ENCODE data around the gene CCL2.

DNA sequence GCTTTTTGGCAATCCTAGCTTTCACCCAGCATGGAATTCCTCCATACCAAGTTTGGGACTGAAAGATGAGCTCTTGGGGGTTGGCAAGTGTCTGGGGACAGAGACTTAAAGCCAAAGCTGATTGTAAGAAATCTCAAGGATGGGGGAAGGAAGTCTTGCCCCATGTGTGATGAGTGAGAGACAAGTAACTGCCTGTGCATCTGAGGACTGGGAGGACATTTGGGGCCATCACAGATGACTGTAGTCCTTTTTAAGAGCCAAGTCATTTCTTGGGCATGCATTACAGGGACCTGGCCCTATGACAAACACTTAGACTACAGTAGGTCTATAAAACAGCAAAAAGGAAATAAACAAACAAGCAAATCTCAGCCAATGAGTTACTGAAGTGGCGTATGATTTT, 36.3 kb upstream of the CCL2 start:
- TF ChIP-seq CTCF (IDR thresholded peaks at IDR 0.05; ENCODE audit: insufficient read depth, low read depth, low read length) (no peak), EZH2 (IDR thresholded peaks at IDR 0.05; ENCODE audit: insufficient read depth, low read length) (no peak)

Data from astrocyte (in vitro differentiated cells and primary cell).